Skeletal muscle satellite cell (primary cell): ENCODE data around the gene IZUMO2.

Experiments used
- H3K27me3 ChIP-seq: 2 replicates; pipeline ENCODE4 v1.7.0; 2013; ENCODE audit warnings: low read length; ENCODE audit not compliant: control insufficient read depth, insufficient read depth
- H3K36me3 ChIP-seq: 2 replicates; pipeline ENCODE4 v1.7.0; 2013; ENCODE audit warnings: mild to moderate bottlenecking, control low read depth, low read length; ENCODE audit not compliant: insufficient read depth
- H3K4me1 ChIP-seq: 2 replicates; pipeline ENCODE4 v1.7.0; 2013; ENCODE audit warnings: low read length; ENCODE audit not compliant: control insufficient read depth, insufficient read depth
- H3K4me2 ChIP-seq: 2 replicates; pipeline ENCODE4 v1.7.0; 2013; ENCODE audit warnings: mild to moderate bottlenecking, low read length
- H3K4me3 ChIP-seq: 2 replicates; pipeline ENCODE4 v1.7.0; 2013; ENCODE audit warnings: low read length
- H3K9ac ChIP-seq: 2 replicates; pipeline ENCODE4 v1.7.0; 2013; ENCODE audit warnings: mild to moderate bottlenecking, low read depth, low read length, moderate library complexity
- H3K9me3 ChIP-seq: replicated peaks from 2 replicates; pipeline ENCODE4 v1.7.0; 2013; ENCODE audit warnings: mild to moderate bottlenecking, control low read depth, low read length

Gene IZUMO2

GRCh38 chr19:50198431-50199258, 35.6 kb upstream of the IZUMO2 start:
- Histone ChIP-seq H3K4me3 (no peak overlapping the region), H3K36me3 (no peaks in the 10 kb centered on the region), H3K4me1 (no peaks in the 10 kb centered on the region), H3K9me3 (peaks cover 3% of the 10 kb centered on the region), H3K27me3 (no peaks in the 10 kb centered on the region), H3K4me2 (no peak overlapping the region), H3K9ac (no peak overlapping the region)

- H3K36me3 ChIP-seq: no peaks in the 10 kb centered on the region
- no peaks in the 10 kb centered on the region for H3K4me1 ChIP-seq
- H3K27me3 ChIP-seq: no peaks in the 10 kb centered on the region
- no peak overlapping the region for H3K4me3 ChIP-seq
- H3K9me3 ChIP-seq: peaks cover 3% of the 10 kb centered on the region
- no peak overlapping the region for H3K4me2 ChIP-seq
- H3K9ac ChIP-seq: no peak overlapping the region
Measured at GRCh38 chr19:50197348-50197747, 34.3 kb upstream of the IZUMO2 start.

GRCh38 chr19:50196322-50196932, 33.3 kb upstream of the IZUMO2 start:
- H3K4me3 ChIP-seq: no peak overlapping the region
- no peak overlapping the region for H3K4me2 ChIP-seq
- H3K9ac ChIP-seq: no peak overlapping the region
- peaks cover 3% of the 10 kb centered on the region for H3K9me3 ChIP-seq
- no peaks in the 10 kb centered on the region for H3K36me3 ChIP-seq
- H3K27me3 ChIP-seq: no peaks in the 10 kb centered on the region
- H3K4me1 ChIP-seq: no peaks in the 10 kb centered on the region

- Histone ChIP-seq H3K27me3 (no peaks in the 10 kb centered on the region), H3K36me3 (no peaks in the 10 kb centered on the region), H3K9ac (no peak overlapping the region), H3K4me1 (no peaks in the 10 kb centered on the region), H3K4me2 (no peak overlapping the region), H3K4me3 (no peak overlapping the region), H3K9me3 (peaks cover 3% of the 10 kb centered on the region)
Measured at GRCh38 chr19:50195224-50195623, 32.1 kb upstream of the IZUMO2 start.

GRCh38 chr19:50192463-50193211, 29.6 kb upstream of the IZUMO2 start:
- Histone ChIP-seq H3K9ac (no peak overlapping the region), H3K4me3 (no peak overlapping the region), H3K9me3 (peaks cover 3% of the 10 kb centered on the region), H3K36me3 (no peaks in the 10 kb centered on the region), H3K4me2 (no peak overlapping the region), H3K27me3 (no peaks in the 10 kb centered on the region), H3K4me1 (no peaks in the 10 kb centered on the region)

- Histone ChIP-seq H3K4me1 (no peaks in the 10 kb centered on the region), H3K27me3 (no peaks in the 10 kb centered on the region), H3K36me3 (no peaks in the 10 kb centered on the region), H3K9me3 (no peaks in the 10 kb centered on the region), H3K4me3 (no peak overlapping the region), H3K9ac (no peak overlapping the region), H3K4me2 (no peak overlapping the region)
Measured at GRCh38 chr19:50191216-50191615, 28.1 kb upstream of the IZUMO2 start.

- Histone ChIP-seq H3K9me3 (no peaks in the 10 kb centered on the region), H3K27me3 (no peaks in the 10 kb centered on the region), H3K4me2 (no peak overlapping the region), H3K36me3 (no peaks in the 10 kb centered on the region), H3K4me1 (no peaks in the 10 kb centered on the region), H3K4me3 (no peak overlapping the region), H3K9ac (no peak overlapping the region)
Measured at GRCh38 chr19:50190439-50190891, 27.4 kb upstream of the IZUMO2 start.

GRCh38 chr19:50189331-50189730, 26.2 kb upstream of the IZUMO2 start:
- Histone ChIP-seq H3K9me3 (no peaks in the 10 kb centered on the region), H3K27me3 (no peaks in the 10 kb centered on the region), H3K4me3 (no peak overlapping the region), H3K4me1 (no peaks in the 10 kb centered on the region), H3K4me2 (no peak overlapping the region), H3K9ac (no peak overlapping the region), H3K36me3 (no peaks in the 10 kb centered on the region)

GRCh38 chr19:50187937-50188336, 24.9 kb upstream of the IZUMO2 start:
- Histone ChIP-seq H3K4me3 (no peak overlapping the region), H3K4me1 (no peaks in the 10 kb centered on the region), H3K4me2 (no peak overlapping the region), H3K9ac (no peak overlapping the region), H3K9me3 (no peaks in the 10 kb centered on the region), H3K27me3 (no peaks in the 10 kb centered on the region), H3K36me3 (no peaks in the 10 kb centered on the region)

GRCh38 chr19:50184196-50184595, 21.1 kb upstream of the IZUMO2 start:
- H3K4me1 ChIP-seq: no peaks in the 10 kb centered on the region
- no peaks in the 10 kb centered on the region for H3K27me3 ChIP-seq
- no peak overlapping the region for H3K9ac ChIP-seq
- H3K4me2 ChIP-seq: no peak overlapping the region
- H3K4me3 ChIP-seq: no peak overlapping the region
- H3K9me3 ChIP-seq: no peaks in the 10 kb centered on the region
- no peaks in the 10 kb centered on the region for H3K36me3 ChIP-seq

- H3K9ac ChIP-seq: no peak overlapping the region
- H3K4me1 ChIP-seq: no peaks in the 10 kb centered on the region
- H3K27me3 ChIP-seq: no peaks in the 10 kb centered on the region
- no peak overlapping the region for H3K4me3 ChIP-seq
- H3K4me2 ChIP-seq: no peak overlapping the region
- no peaks in the 10 kb centered on the region for H3K36me3 ChIP-seq
- H3K9me3 ChIP-seq: peaks cover under 1% of the 10 kb centered on the region
Measured at GRCh38 chr19:50181121-50181520, 18.0 kb upstream of the IZUMO2 start.
